K562 (cell line): Measurements from ENCODE around the gene AGAP3. TPM values are rescaled to one million over a fixed set of nuclear protein-coding genes. Genes with fewer than 3 reads are reported as not detected.

Experiments
- CBX1 ChIP-seq: sonication (generic); IDR thresholded peaks from 2 replicates; pipeline ENCODE4 v1.6.1; 2016; ENCODE audit warnings: antibody characterized with exemption, low read depth, mild to moderate bottlenecking
- COPS2 ChIP-seq: fragments of 450-650 bp; conservative IDR thresholded peaks from 2 replicates; pipeline ENCODE4 v1.6.1; 2016; ENCODE audit warnings: mild to moderate bottlenecking, moderate library complexity
- CXXC5 ChIP-seq: fragments of 250-450 bp; sonication (Bioruptor Pico); IDR thresholded peaks from 2 replicates; pipeline ENCODE4 v1.8.0; 2022; ENCODE audit warnings: inconsistent platforms, mild to moderate bottlenecking, moderate library complexity
- FOXJ2 ChIP-seq: fragments of 200-800 bp; sonication (Bioruptor generic); IDR thresholded peaks from 2 replicates; pipeline ENCODE4 v1.6.1; 2016; ENCODE audit warnings: missing genetic modification characterization, missing compliant biosample characterization
- GTF2F1 ChIP-seq: IDR thresholded peaks from 2 replicates; pipeline ENCODE4 v1.6.1; 2011; ENCODE audit warnings: low read depth, low read length, improper control_type of control experiment
- MIER1 ChIP-seq: fragments of 450-650 bp; IDR thresholded peaks from 2 replicates; pipeline ENCODE4 v1.6.1; 2016; ENCODE audit warnings: antibody characterized with exemption, mild to moderate bottlenecking, low read depth
- PKNOX1 ChIP-seq: fragments of 450-650 bp; IDR thresholded peaks from 2 replicates; pipeline ENCODE4 v1.6.1; 2016
- RBM39 ChIP-seq: fragments of 200-400 bp; formaldehyde crosslinking; optimal IDR thresholded peaks from 2 replicates; pipeline ENCODE3; 2018; ENCODE audit warnings: low read depth, low read length
- SP2 ChIP-seq: IDR thresholded peaks from 2 replicates; pipeline ENCODE4 v1.6.1; 2011; ENCODE audit warnings: mild to moderate bottlenecking, low read depth, low read length, moderate library complexity; ENCODE audit not compliant: poor library complexity, severe bottlenecking; ENCODE audit errors: extremely low read depth
- THAP12 ChIP-seq: fragments of 250-450 bp; sonication (Bioruptor Pico); IDR thresholded peaks from 2 replicates; pipeline ENCODE4 v1.9.0; 2021; ENCODE audit warnings: mild to moderate bottlenecking, inconsistent platforms
- TOE1 ChIP-seq, 2 experiments: fragments of 450-650 bp in 1 of 2; sonication (generic) in 1 of 2; formaldehyde crosslinking in 1 of 2; IDR thresholded peaks; 2 replicates each; pipeline versions ENCODE4 v1.7.1 to v1.8.0; 2016 to 2022; ENCODE audit warnings: borderline replicate concordance in 2 of 2, mild to moderate bottlenecking in 2 of 2, antibody characterized with exemption in 1 of 2, inconsistent platforms in 1 of 2, low read depth in 1 of 2, missing genetic modification reagents in 1 of 2, moderate library complexity in 1 of 2
- ZBED1 ChIP-seq: IDR thresholded peaks from 2 replicates; pipeline ENCODE4 v1.6.1; 2014
- ZBTB33 ChIP-seq: sonication (generic); formaldehyde crosslinking; IDR thresholded peaks from 2 replicates; pipeline ENCODE4 v1.8.1; 2023; ENCODE audit warnings: mild to moderate bottlenecking, missing genetic modification reagents
- ZEB2 ChIP-seq: fragments of 450-650 bp; IDR thresholded peaks from 2 replicates; pipeline ENCODE4 v1.6.1; 2016
- ZKSCAN1 ChIP-seq: fragments of 150-350 bp; IDR thresholded peaks from 2 replicates; pipeline ENCODE4 v1.6.1; 2016; ENCODE audit warnings: low read depth, low read length
- ZMIZ1 ChIP-seq, 2 experiments: fragments of 150-350 bp in 1 of 2; IDR thresholded peaks; 2 replicates each; pipeline ENCODE4 v1.6.1; 2012 to 2016; ENCODE audit warnings: low read depth in 2 of 2, low read length in 2 of 2, mild to moderate bottlenecking in 1 of 2, moderate library complexity in 1 of 2
- ZNF133 ChIP-seq: fragments of 250-450 bp; sonication (Bioruptor Pico); IDR thresholded peaks from 2 replicates; pipeline ENCODE4 v1.4.0; 2020; ENCODE audit warnings: mild to moderate bottlenecking
- ZNF347 ChIP-seq: fragments of 450-650 bp; formaldehyde crosslinking; IDR thresholded peaks from 2 replicates; pipeline ENCODE4 v1.4.0; 2020; ENCODE audit warnings: low read depth, mild to moderate bottlenecking, moderate library complexity
- ZNF445 ChIP-seq: fragments of 250-450 bp; sonication (Bioruptor Pico); IDR thresholded peaks from 2 replicates; pipeline ENCODE4 v1.4.0; 2020; ENCODE audit warnings: low read depth, mild to moderate bottlenecking, moderate library complexity
- polyA plus RNA-seq, 8 experiments: library from polyadenylated mRNA; depleted of rRNA in 4 of 8; stranded (reverse) in 5 of 8; unstranded in 3 of 8; fragments of >200 nt; fragmentation: Nextera tagmentation in 2 of 8; fragmentation: Illumina TruSeq in 1 of 8; extraction: Ambion mirVana in 2 of 8; extraction: Trizol in 1 of 8; gene quantifications; 2 replicates each; pipeline versions ENCODE4 v1.2.1 to v1.2.3, GENCODE V29; 2011 to 2014; ENCODE audit warnings: inconsistent platforms in 1 of 8, missing spikeins in 1 of 8
- total RNA-seq, 7 experiments: library from RNA; depleted of rRNA in 6 of 7; stranded (reverse); fragments of >200 nt in 6 of 7; fragmentation: Illumina TruSeq in 2 of 7; extraction: Trizol in 2 of 7; gene quantifications; 2 replicates each; pipeline versions ENCODE4 v1.2.1 to v1.2.3, GENCODE V29; 2011 to 2021; ENCODE audit warnings: low replicate concordance in 1 of 7

AGAP3 gene
- total and polyA plus RNA-seq, 9 of the 15 experiments (the other 6 are each of a cell fraction or from before 2014, with no cell fraction given) = 3.4 to 208 (median 62.2) TPM

- TF ChIP-seq ZMIZ1 (IDR thresholded peaks at IDR 0.05; ENCODE audit: low read depth in 2 of 2, low read length in 2 of 2) (0 out of 4 replicates have a peak, but pooled peaks of 1 of the 2 experiments have one; percentile 45), TOE1 (IDR thresholded peaks at IDR 0.05; ENCODE audit: borderline replicate concordance) (peak; percentile 76; the same call in 1 of the 2 replicates), TOE1 (CRISPR knock-in tag; IDR thresholded peaks at IDR 0.05; ENCODE audit: borderline replicate concordance, low read depth) (no peak), RBM39 (no peak), ZNF133 (no peak), ZNF347 (CRISPR knock-in tag) (no peak), ZNF445 (CRISPR knock-in tag) (no peak), SP2 (no peak), GTF2F1 (no peak), MIER1 (no peak), COPS2 (no peak), PKNOX1 (no peak), CXXC5 (CRISPR knock-in tag) (peak; percentile 75), ZBTB33 (CRISPR knock-in tag) (no peak), THAP12 (CRISPR knock-in tag) (no peak), FOXJ2 (tag) (peak; percentile 89), ZEB2 (no peak), ZBED1 (no peak; the same call in 1 of the 2 replicates), CBX1 (0 out of 2 replicates have a peak, but pooled peaks have one; percentile 38), ZKSCAN1 (no peak; the same call in 1 of the 2 replicates)
These were observed 26.7 kb upstream of the AGAP3 start, which contains the start of gene SLC4A2 (continued) for GRCh38 chr7:151059367-151060112.
